NB4 (cell line): ENCODE results near the gene SMYD3.

ENCODE experiments used
- DNase-seq: peaks from one replicate; pipeline ENCODE4 v3.0.0; 2010; ENCODE audit warnings: low read depth
- H3K4me3 ChIP-seq: one replicate; pipeline ENCODE4 v1.5.1; 2011; ENCODE audit warnings: mild to moderate bottlenecking, low read depth, low read length, moderate library complexity
- CTCF ChIP-seq: IDR thresholded peaks from one replicate; pipeline ENCODE4 v1.5.1; 2012; ENCODE audit warnings: low read depth, low read length
- MAX ChIP-seq: IDR thresholded peaks from 2 replicates; pipeline ENCODE4 v1.6.1; 2011; ENCODE audit warnings: low read depth, low read length
- MYC ChIP-seq: IDR thresholded peaks from 2 replicates; pipeline ENCODE4 v1.6.1; 2011; ENCODE audit warnings: low read depth, low read length
- POLR2A ChIP-seq: IDR thresholded peaks from 2 replicates; pipeline ENCODE4 v1.6.1; 2011; ENCODE audit warnings: mild to moderate bottlenecking; ENCODE audit not compliant: insufficient read length; ENCODE audit errors: extremely low read depth

The SMYD3 gene

GRCh38 chr1:246515390-246516005 lies 8.4 kb upstream of the SMYD3 start:
- no peak overlapping the region for H3K4me3 ChIP-seq
- no peak for DNase-seq
- TF ChIP-seq MYC (no peak), POLR2A (no peak), MAX (no peak), CTCF (no peak)

GRCh38 chr1:246513619-246514343 lies 6.7 kb upstream of the SMYD3 start:
- no peak overlapping the region for H3K4me3 ChIP-seq
- no peak for DNase-seq
- no peak for TF ChIP-seq MYC
- no peak for TF ChIP-seq MAX
- TF ChIP-seq POLR2A, result no peak
- no peak for TF ChIP-seq CTCF

- TF ChIP-seq POLR2A, result no peak
- TF ChIP-seq CTCF, result no peak
- TF ChIP-seq MAX, result no peak
- no peak for TF ChIP-seq MYC
- H3K4me3 ChIP-seq, result no peak overlapping the region
- no peak for DNase-seq
These were observed 6.0 kb upstream of the SMYD3 start for GRCh38 chr1:246513041-246513440.

GRCh38 chr1:246512635-246513034 lies 5.6 kb upstream of the SMYD3 start:
- no peak overlapping the region for H3K4me3 ChIP-seq
- no peak for DNase-seq
- no peak for TF ChIP-seq MAX
- no peak for TF ChIP-seq MYC
- no peak for TF ChIP-seq CTCF
- no peak for TF ChIP-seq POLR2A

GRCh38 chr1:246512230-246512629 lies 5.2 kb upstream of the SMYD3 start:
- no peak for DNase-seq
- H3K4me3 ChIP-seq, result no peak overlapping the region
- TF ChIP-seq MAX (no peak), CTCF (no peak), POLR2A (no peak), MYC (no peak)
